ENCODE data around the gene IGF2BP3. TPM values are rescaled to one million over a fixed set of nuclear protein-coding genes. Genes with fewer than 3 reads are reported as not detected.
A peak's percentile ranks its signal among the peaks of the same experiment; 100 is the strongest.

The IGF2BP3 gene
- total RNA-seq, 5 donors from 2014 or later (not counting 1 experiment from before 2014, with no cell fraction given): 0.46 to 1.9 (median 0.55) TPM; not detected in 1

DNA sequence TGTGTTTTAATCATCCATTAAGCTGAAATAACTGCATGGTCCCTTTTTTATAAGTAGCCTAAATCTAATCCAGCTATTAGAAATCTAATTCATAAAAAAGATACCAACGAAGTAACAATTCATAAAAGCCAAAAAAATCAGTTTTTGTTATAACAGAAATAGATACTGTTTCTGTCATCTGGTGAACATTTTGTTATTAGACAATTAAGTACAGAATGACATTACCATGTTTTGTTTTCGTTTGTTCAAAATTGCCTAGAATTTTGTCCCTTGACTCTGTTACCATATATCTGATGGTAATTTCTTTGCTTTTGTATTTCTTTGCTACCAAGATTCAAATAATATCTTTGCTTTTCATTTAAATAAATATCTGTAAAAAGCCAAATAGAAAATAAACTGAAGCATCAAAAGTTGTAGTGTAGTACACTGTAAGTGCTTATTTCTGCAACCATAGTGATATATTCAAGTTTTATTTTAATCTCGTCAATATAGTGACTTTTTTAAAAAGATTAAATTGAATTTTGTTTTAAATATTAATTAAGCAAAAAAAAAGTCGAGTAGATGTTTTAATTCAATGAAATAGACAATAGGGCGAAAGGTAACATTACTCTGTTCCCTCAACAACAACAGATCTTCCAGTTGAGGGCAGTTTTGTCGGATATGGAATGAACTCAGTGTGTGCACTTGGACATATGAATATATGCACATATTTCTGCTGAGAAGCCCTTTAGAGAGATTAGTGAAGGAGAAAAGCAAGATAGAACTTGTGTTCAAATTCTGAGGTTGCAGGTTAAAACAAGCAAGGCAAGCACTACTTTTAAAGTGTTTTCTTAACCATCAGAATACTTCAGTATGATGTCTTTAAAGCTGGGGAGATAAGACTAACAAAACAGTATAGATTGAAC is 7.9 kb upstream of the IGF2BP3 start:
- no CpG with 5 or more reads among the region's 6 CpGs for WGBS (ENCODE audit: insufficient coverage)
- peaks cover 0 to 30% of the 10 kb centered on the region in 2 experiments for H3K27me3 ChIP-seq (replicated peaks in 1 of 2; ENCODE audit: control insufficient read depth in 2 of 2, extremely low read depth in 1 of 2, insufficient read depth in 2 of 2, low read length in 1 of 2)
- no peak for DNase-seq
- H3K36me3 Mint-ChIP-seq: no peaks in the 10 kb centered on the region
- H3K9me3 ChIP-seq: no peaks in the 10 kb centered on the region
- H3K4me1 Mint-ChIP-seq: peaks cover 8 to 9% (median 9%) of the 10 kb centered on the region in 3 donors
- CTCF ChIA-PET: interaction anchor here in 1 of 2 donors (0.5 to 1.1 kb wide), 3 partner anchors 58 to 178 kb away, joined by 3 to 4 read pairs (median 3); no protein-coding TSS in a partner anchor
- peaks cover 11 to 16% of the 10 kb centered on the region in 2 experiments for H3K4me1 ChIP-seq (ENCODE audit: control insufficient read depth in 1 of 2, extremely low read depth in 1 of 2, insufficient read depth in 2 of 2, low read length in 2 of 2)
- H3K4me3 Mint-ChIP-seq: no peak overlapping the region
- no peak overlapping the region for H3K4me3 ChIP-seq (ENCODE audit: control insufficient read depth in 1 of 2, extremely low read depth in 1 of 2, low read length in 1 of 2)
- POLR2A ChIA-PET: no interaction called here
- no peak for ATAC-seq (replicated peaks in 1 of 4)
- H3K27ac ChIP-seq (ENCODE audit: low read length): no peak overlapping the region
- peaks cover 38 to 60% of the 10 kb centered on the region in 2 donors for H3K27me3 Mint-ChIP-seq
- no peaks in the 10 kb centered on the region for H3K36me3 ChIP-seq (ENCODE audit: control insufficient read depth in 2 of 2, extremely low read depth in 1 of 2, insufficient read depth in 1 of 2, low read length in 1 of 2)
- no peak overlapping the region for H3K27ac Mint-ChIP-seq
- no peaks in the 10 kb centered on the region for H3K9me3 Mint-ChIP-seq

DNA sequence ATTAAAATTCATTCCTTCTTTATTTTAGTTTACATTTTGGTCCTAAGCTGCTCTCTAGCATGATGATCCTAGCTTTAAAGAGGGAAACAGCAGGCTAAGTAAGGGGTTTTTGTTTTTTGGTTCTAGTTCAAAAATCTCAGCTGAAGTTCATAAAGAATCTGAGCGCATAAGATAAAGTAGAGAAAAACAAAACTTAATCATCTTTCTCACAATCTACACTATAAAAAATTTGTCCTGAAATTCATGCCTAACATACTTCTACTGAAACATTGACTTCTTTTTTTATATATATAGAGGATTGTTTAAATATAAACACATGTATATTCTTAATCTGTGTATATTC is 6.8 kb upstream of the IGF2BP3 start:
- Mint-ChIP-seq H3K36me3 (no peaks in the 10 kb centered on the region), H3K27me3 (peaks cover 45 to 63% of the 10 kb centered on the region in 2 donors)
- POLR2A ChIA-PET: no interaction called here

DNA sequence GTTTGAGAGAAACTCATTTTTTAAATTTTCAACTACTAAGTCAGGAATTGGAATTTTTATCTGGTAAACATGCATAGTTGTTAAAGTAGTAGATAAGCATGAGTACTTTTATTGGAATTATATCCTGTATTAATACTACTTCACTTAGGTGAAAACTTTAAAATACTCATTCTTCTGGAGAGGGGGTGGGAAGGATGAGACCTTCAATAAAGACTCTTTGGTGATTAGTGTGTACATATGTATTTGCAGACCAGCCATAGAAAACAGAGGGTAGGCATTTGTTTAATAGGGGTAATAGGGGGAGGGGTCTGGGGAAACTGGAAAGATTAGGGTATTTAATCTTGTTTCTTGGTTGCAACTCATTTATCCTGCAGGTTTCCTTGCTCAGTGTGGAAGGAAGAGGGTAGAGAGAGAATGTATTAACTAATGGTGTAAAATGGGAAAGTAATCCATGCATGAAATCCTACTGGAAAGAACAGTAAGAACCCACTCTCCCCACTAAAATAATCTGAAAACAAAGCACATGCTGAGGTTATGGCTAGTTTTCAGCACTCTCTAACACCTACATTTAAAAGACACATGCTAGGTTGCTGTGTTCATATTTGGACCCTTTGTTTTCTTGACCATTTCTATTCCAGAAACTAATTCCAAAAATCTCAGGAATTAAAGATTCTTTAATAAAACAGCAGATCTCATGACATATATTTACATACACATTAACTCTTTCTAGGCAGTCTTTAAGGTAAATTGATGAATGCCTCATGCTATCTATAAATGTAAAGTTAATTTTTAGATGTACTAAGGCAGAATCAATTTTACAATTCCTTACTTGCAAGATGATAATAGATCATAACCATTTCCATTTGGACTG is 6.2 kb upstream of the IGF2BP3 start:
- Histone ChIP-seq H3K9me3 (no peaks in the 10 kb centered on the region), H3K4me1 (ENCODE audit: control insufficient read depth in 1 of 2, extremely low read depth in 1 of 2, insufficient read depth in 2 of 2, low read length in 2 of 2) (peaks cover 18 to 26% of the 10 kb centered on the region in 2 experiments), H3K27me3 (replicated peaks in 1 of 2; ENCODE audit: control insufficient read depth in 2 of 2, extremely low read depth in 1 of 2, insufficient read depth in 2 of 2, low read length in 1 of 2) (peaks cover 0 to 33% of the 10 kb centered on the region in 2 experiments), H3K36me3 (ENCODE audit: control insufficient read depth in 2 of 2, extremely low read depth in 1 of 2, insufficient read depth in 1 of 2, low read length in 1 of 2) (no peaks in the 10 kb centered on the region), H3K27ac (ENCODE audit: low read length) (no peak overlapping the region), H3K4me3 (ENCODE audit: control insufficient read depth in 1 of 2, extremely low read depth in 1 of 2, low read length in 1 of 2) (no peak overlapping the region)
- Mint-ChIP-seq H3K4me3 (no peak overlapping the region), H3K4me1 (peaks cover 10 to 11% (median 11%) of the 10 kb centered on the region in 3 donors), H3K9me3 (no peaks in the 10 kb centered on the region), H3K27ac (no peak overlapping the region), H3K36me3 (no peaks in the 10 kb centered on the region), H3K27me3 (peaks cover 49 to 64% of the 10 kb centered on the region in 2 donors)
- no peak for ATAC-seq (replicated peaks in 1 of 4)
- ChIA-PET POLR2A (no interaction called here), CTCF (no interaction called here)
- DNase-seq: no peak

More for the DNA sequence above, 6.8 kb upstream of the IGF2BP3 start:
- Histone ChIP-seq H3K27me3 (replicated peaks in 1 of 2; ENCODE audit: control insufficient read depth in 2 of 2, extremely low read depth in 1 of 2, insufficient read depth in 2 of 2, low read length in 1 of 2) (peaks cover 0 to 31% of the 10 kb centered on the region in 2 experiments), H3K9me3 (no peaks in the 10 kb centered on the region), H3K4me3 (ENCODE audit: control insufficient read depth in 1 of 2, extremely low read depth in 1 of 2, low read length in 1 of 2) (no peak overlapping the region), H3K36me3 (ENCODE audit: control insufficient read depth in 2 of 2, extremely low read depth in 1 of 2, insufficient read depth in 1 of 2, low read length in 1 of 2) (no peaks in the 10 kb centered on the region), H3K4me1 (ENCODE audit: control insufficient read depth in 1 of 2, extremely low read depth in 1 of 2, insufficient read depth in 2 of 2, low read length in 2 of 2) (peaks cover 16 to 21% of the 10 kb centered on the region in 2 experiments), H3K27ac (ENCODE audit: low read length) (no peak overlapping the region)
- ATAC-seq (replicated peaks in 1 of 4) (no peak), DNase-seq (no peak)
- Mint-ChIP-seq H3K9me3 (no peaks in the 10 kb centered on the region), H3K4me3 (no peak overlapping the region), H3K4me1 (peaks cover 8 to 10% (median 9%) of the 10 kb centered on the region in 3 donors), H3K27ac (no peak overlapping the region)
- no CpG with 5 or more reads among the region's 1 CpG for WGBS (ENCODE audit: insufficient coverage)
- CTCF ChIA-PET: interaction anchor here in 1 of 2 donors (0.5 kb wide), 1 partner anchor 70 kb away, joined by 4 read pairs; no protein-coding TSS in a partner anchor

DNA sequence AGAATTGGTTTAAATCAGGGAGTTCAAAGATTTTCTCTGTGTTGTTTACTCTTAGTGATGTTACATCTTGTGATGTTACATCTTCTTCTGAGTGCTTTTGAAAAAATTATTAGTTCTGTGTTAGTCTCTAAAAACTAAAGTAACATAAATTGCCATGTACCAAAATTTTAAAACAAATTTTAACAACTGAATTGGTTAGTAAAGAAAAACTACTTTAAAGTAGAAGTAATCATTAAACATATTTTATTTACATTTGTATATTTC is 5.2 kb upstream of the IGF2BP3 start:
- Mint-ChIP-seq H3K27me3 (peaks cover 51 to 67% of the 10 kb centered on the region in 2 donors), H3K27ac (no peak overlapping the region), H3K4me1 (peaks cover 18 to 19% (median 19%) of the 10 kb centered on the region in 3 donors), H3K4me3 (no peak overlapping the region), H3K9me3 (no peaks in the 10 kb centered on the region), H3K36me3 (no peaks in the 10 kb centered on the region)
- Histone ChIP-seq H3K27me3 (replicated peaks in 1 of 2; ENCODE audit: control insufficient read depth in 2 of 2, extremely low read depth in 1 of 2, insufficient read depth in 2 of 2, low read length in 1 of 2) (peaks cover 0 to 37% of the 10 kb centered on the region in 2 experiments), H3K4me3 (ENCODE audit: control insufficient read depth in 1 of 2, extremely low read depth in 1 of 2, low read length in 1 of 2) (no peak overlapping the region), H3K27ac (ENCODE audit: low read length) (no peak overlapping the region), H3K36me3 (ENCODE audit: control insufficient read depth in 2 of 2, extremely low read depth in 1 of 2, insufficient read depth in 1 of 2, low read length in 1 of 2) (no peaks in the 10 kb centered on the region), H3K4me1 (ENCODE audit: control insufficient read depth in 1 of 2, extremely low read depth in 1 of 2, insufficient read depth in 2 of 2, low read length in 2 of 2) (peaks cover 28% of the 10 kb centered on the region in 2 experiments), H3K9me3 (no peaks in the 10 kb centered on the region)
- ChIA-PET CTCF (no interaction called here), POLR2A (no interaction called here)
- peak in 1 of 35 experiments; percentile 23 for DNase-seq
- ATAC-seq (replicated peaks in 1 of 4): no peak

DNA sequence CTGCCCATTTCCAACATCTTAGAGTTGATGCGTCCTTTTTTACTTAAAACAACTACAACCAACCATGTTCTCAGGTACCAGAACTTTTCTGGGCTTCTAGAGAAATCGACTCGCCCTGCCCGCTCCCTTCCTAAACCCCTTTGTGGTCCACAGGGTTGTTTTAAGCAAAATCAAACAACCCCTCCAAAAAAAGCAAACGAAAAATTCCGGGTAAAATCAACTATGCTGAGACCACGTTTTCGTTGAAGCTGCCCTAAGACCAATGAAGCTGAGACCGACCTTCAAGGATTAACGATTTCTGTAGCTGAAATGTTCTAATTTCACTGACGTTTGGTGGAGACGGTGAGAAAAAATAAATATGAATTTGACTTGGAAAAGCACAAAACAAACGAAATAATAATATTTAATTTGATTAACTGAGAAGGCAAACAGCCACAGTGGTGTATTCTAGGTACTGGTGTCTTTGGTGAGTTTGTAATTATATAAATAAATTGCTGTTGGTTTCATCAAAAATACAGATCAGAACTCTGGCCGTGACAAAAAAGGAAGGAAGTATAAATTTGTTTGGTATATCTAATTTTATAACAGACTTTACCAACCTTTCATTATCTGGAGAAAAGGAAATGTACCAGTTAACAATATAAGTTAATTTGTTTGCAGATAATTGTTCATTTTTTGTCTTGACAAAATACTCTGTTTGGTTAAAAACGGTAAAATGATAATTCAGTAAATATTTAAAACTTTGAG is 4.7 kb upstream of the IGF2BP3 start:
- 9% methylated on average over 4 of the region's 15 CpGs for WGBS (ENCODE audit: insufficient coverage)
- ATAC-seq (replicated peaks in 1 of 4): no peak
- Histone ChIP-seq H3K36me3 (ENCODE audit: control insufficient read depth in 2 of 2, extremely low read depth in 1 of 2, insufficient read depth in 1 of 2, low read length in 1 of 2) (no peaks in the 10 kb centered on the region), H3K4me1 (ENCODE audit: control insufficient read depth in 1 of 2, extremely low read depth in 1 of 2, insufficient read depth in 2 of 2, low read length in 2 of 2) (peaks cover 28 to 33% of the 10 kb centered on the region in 2 experiments), H3K27me3 (replicated peaks in 1 of 2; ENCODE audit: control insufficient read depth in 2 of 2, extremely low read depth in 1 of 2, insufficient read depth in 2 of 2, low read length in 1 of 2) (peaks cover 0 to 36% of the 10 kb centered on the region in 2 experiments), H3K4me3 (ENCODE audit: control insufficient read depth in 1 of 2, extremely low read depth in 1 of 2, low read length in 1 of 2) (peak overlapping the region in 1 of 2 donors; percentile 95), H3K27ac (ENCODE audit: low read length) (no peak overlapping the region), H3K9me3 (no peaks in the 10 kb centered on the region)
- peak in 1 of 35 experiments; percentile 28 for DNase-seq
- Mint-ChIP-seq H3K27ac (peak overlapping the region in 1 of 2 donors; percentile 75), H3K4me1 (peaks cover 23 to 24% (median 24%) of the 10 kb centered on the region in 3 donors), H3K4me3 (peak overlapping the region in 2 of 3 donors; percentile 24 to 70), H3K9me3 (no peaks in the 10 kb centered on the region), H3K36me3 (no peaks in the 10 kb centered on the region), H3K27me3 (peaks cover 56 to 67% of the 10 kb centered on the region in 2 donors)
- CTCF ChIA-PET: no interaction called here
- POLR2A ChIA-PET: no interaction called here

Measured in T-cell (primary cell).